Stimulated activated naive CD8-positive, alpha-beta T cell treated with anti-CD3 and anti-CD28 coated beads, Interleukin-15, Interleukin-2, amounts not matched to agents 100 ng/mL and 50 ng/mL, for 24 hours (primary cell): Measurements from ENCODE around the gene RHOBTB3.
A peak's percentile ranks its signal among the peaks of the same experiment; 100 is the strongest.
"Not testable (repeated sequence)": the region's sequence is repeated elsewhere in the genome, so short reads cannot be mapped to it uniquely, and the experiment has no call there.

Experiments
- H3K27ac Mint-ChIP-seq: one replicate; pipeline ENCODE4 v1.8.0; 2021; ENCODE audit warnings: mild to moderate bottlenecking, mixed read lengths
- H3K27me3 Mint-ChIP-seq: one replicate; pipeline ENCODE4 v1.8.0; 2021; ENCODE audit warnings: mixed read lengths
- H3K36me3 Mint-ChIP-seq: one replicate; pipeline ENCODE4 v1.8.0; 2021; ENCODE audit warnings: low read depth, mixed read lengths
- H3K4me1 Mint-ChIP-seq: one replicate; pipeline ENCODE4 v1.8.0; 2021; ENCODE audit warnings: low read depth, mixed read lengths
- H3K4me3 Mint-ChIP-seq: one replicate; pipeline ENCODE4 v1.8.0; 2021; ENCODE audit warnings: mild to moderate bottlenecking, mixed read lengths
- H3K9me3 Mint-ChIP-seq: one replicate; pipeline ENCODE4 v1.8.0; 2021; ENCODE audit warnings: mixed read lengths

The RHOBTB3 gene, protein sequence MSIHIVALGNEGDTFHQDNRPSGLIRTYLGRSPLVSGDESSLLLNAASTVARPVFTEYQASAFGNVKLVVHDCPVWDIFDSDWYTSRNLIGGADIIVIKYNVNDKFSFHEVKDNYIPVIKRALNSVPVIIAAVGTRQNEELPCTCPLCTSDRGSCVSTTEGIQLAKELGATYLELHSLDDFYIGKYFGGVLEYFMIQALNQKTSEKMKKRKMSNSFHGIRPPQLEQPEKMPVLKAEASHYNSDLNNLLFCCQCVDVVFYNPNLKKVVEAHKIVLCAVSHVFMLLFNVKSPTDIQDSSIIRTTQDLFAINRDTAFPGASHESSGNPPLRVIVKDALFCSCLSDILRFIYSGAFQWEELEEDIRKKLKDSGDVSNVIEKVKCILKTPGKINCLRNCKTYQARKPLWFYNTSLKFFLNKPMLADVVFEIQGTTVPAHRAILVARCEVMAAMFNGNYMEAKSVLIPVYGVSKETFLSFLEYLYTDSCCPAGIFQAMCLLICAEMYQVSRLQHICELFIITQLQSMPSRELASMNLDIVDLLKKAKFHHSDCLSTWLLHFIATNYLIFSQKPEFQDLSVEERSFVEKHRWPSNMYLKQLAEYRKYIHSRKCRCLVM

GRCh38 chr5:95730730-95731570 is at the start of gene RHOBTB3:
Gene RHOBTB3, plus strand, starts transcription at chr5:95731336. Its CDS starts 347 bp downstream, at chr5:95731683.
- H3K36me3 Mint-ChIP-seq = no peaks in the 10 kb centered on the region
- peak within 1 kb of the TSS; percentile 82 for H3K4me3 Mint-ChIP-seq
- no peaks in the 10 kb centered on the region for H3K9me3 Mint-ChIP-seq
- peak within 1 kb of the TSS; percentile 65 for H3K27ac Mint-ChIP-seq
- peaks cover 59% of the 10 kb centered on the region for H3K27me3 Mint-ChIP-seq
- H3K4me1 Mint-ChIP-seq = peaks cover 42% of the 10 kb centered on the region

DNA sequence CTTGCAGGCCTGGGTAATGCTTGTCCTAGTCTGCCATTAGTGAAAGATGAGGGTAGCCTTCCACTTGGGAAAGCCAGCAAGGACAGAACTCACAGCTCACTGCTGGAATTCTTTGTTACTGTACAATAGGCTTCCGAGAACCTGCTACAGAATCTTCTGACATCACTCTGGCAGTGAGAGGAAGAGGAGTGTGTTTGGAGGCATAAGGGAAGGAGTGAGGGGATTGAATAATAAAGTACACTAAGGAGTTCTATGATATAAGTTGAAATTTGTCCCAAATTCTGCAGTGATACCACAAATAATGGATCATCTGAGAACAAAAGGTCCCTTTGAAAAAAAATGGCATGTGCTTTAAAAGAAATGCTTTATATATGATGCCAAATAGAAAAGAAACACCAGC is 48.2 kb upstream of the RHOBTB3 start, which contains the start of gene SPATA9:
Gene SPATA9, minus strand, starts transcription at position 101 of the 400 bp plus-strand sequence. CDS start 137 bp downstream, outside the sequence.
- Mint-ChIP-seq H3K9me3 (no peaks in the 10 kb centered on the region), H3K4me3 (no peak within 1 kb of the TSS), H3K4me1 (no peaks in the 10 kb centered on the region), H3K27me3 (peaks cover 28% of the 10 kb centered on the region), H3K27ac (no peak within 1 kb of the TSS), H3K36me3 (no peaks in the 10 kb centered on the region)

- H3K4me3 Mint-ChIP-seq = no peak overlapping the region
- H3K9me3 Mint-ChIP-seq = no peaks in the 10 kb centered on the region
Measured at GRCh38 chr5:95684361-95684760, 46.8 kb upstream of the RHOBTB3 start.

GRCh38 chr5:95686651-95687050 is 44.5 kb upstream of the RHOBTB3 start:
- peaks cover 4% of the 10 kb centered on the region for H3K9me3 Mint-ChIP-seq
- no peak overlapping the region for H3K4me3 Mint-ChIP-seq
- H3K36me3 Mint-ChIP-seq = no peaks in the 10 kb centered on the region
- no peaks in the 10 kb centered on the region for H3K4me1 Mint-ChIP-seq
- no peak overlapping the region for H3K27ac Mint-ChIP-seq
- peaks cover 12% of the 10 kb centered on the region for H3K27me3 Mint-ChIP-seq

More at GRCh38 chr5:95684361-95684760, 46.8 kb upstream of the RHOBTB3 start:
- H3K36me3 Mint-ChIP-seq = no peaks in the 10 kb centered on the region
- H3K27me3 Mint-ChIP-seq = peaks cover 23% of the 10 kb centered on the region
- H3K27ac Mint-ChIP-seq = no peak overlapping the region
- H3K4me1 Mint-ChIP-seq = no peaks in the 10 kb centered on the region

- Mint-ChIP-seq H3K27ac (no peak overlapping the region), H3K4me3 (no peak overlapping the region), H3K36me3 (no peaks in the 10 kb centered on the region), H3K4me1 (no peaks in the 10 kb centered on the region), H3K9me3 (peaks cover 4% of the 10 kb centered on the region), H3K27me3 (peaks cover 5% of the 10 kb centered on the region)
Measured at GRCh38 chr5:95689680-95690079, 41.5 kb upstream of the RHOBTB3 start.

DNA sequence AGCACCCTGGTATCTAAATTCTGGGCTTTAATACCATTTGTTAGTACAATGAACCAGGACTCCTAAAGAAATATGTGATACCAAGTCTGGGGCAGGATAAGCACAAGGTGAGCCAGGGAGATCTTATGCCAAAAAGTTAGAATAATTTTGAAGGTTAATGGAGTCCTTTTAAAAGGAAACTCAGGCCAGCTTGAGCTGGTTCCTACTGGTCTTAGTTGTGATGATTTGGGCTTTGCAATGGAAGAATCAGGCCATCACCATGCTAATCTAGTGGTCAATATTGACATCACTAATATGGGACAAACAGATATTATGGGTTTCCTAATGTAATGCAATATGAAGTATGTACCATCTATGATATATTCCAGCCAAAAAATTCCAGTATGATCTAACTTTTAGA is 40.8 kb upstream of the RHOBTB3 start:
- Mint-ChIP-seq H3K9me3 (peaks cover 4% of the 10 kb centered on the region), H3K36me3 (no peaks in the 10 kb centered on the region), H3K27me3 (peaks cover 5% of the 10 kb centered on the region), H3K4me1 (no peaks in the 10 kb centered on the region), H3K27ac (no peak overlapping the region), H3K4me3 (no peak overlapping the region)

GRCh38 chr5:95697781-95698681 is 33.1 kb upstream of the RHOBTB3 start:
- H3K27ac Mint-ChIP-seq = no peak overlapping the region
- H3K4me1 Mint-ChIP-seq = no peaks in the 10 kb centered on the region
- H3K9me3 Mint-ChIP-seq = no peaks in the 10 kb centered on the region
- H3K27me3 Mint-ChIP-seq = peaks cover 3% of the 10 kb centered on the region
- no peaks in the 10 kb centered on the region for H3K36me3 Mint-ChIP-seq
- no peak overlapping the region for H3K4me3 Mint-ChIP-seq

DNA sequence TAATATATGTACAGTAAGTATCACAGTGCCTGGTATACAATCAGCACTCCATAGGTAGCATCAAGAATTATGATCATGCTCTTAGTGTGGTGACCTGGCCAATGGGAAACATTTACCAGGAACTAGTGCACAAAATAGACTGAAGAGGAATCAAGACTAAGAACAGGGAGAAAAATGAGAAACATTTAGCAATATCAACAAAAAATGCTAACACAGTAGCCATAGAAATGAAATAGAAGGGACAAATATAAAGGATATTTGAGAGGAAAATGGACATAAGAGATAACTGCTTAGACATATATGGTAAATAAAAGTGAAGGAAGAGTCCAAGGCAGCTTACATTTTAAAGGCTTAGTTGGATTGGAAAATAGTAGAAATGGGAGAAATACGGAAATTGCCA is 31.8 kb upstream of the RHOBTB3 start:
- H3K4me1 Mint-ChIP-seq = no peaks in the 10 kb centered on the region
- no peak overlapping the region for H3K27ac Mint-ChIP-seq
- no peaks in the 10 kb centered on the region for H3K9me3 Mint-ChIP-seq
- H3K27me3 Mint-ChIP-seq = peaks cover 3% of the 10 kb centered on the region
- no peaks in the 10 kb centered on the region for H3K36me3 Mint-ChIP-seq
- no peak overlapping the region for H3K4me3 Mint-ChIP-seq

DNA sequence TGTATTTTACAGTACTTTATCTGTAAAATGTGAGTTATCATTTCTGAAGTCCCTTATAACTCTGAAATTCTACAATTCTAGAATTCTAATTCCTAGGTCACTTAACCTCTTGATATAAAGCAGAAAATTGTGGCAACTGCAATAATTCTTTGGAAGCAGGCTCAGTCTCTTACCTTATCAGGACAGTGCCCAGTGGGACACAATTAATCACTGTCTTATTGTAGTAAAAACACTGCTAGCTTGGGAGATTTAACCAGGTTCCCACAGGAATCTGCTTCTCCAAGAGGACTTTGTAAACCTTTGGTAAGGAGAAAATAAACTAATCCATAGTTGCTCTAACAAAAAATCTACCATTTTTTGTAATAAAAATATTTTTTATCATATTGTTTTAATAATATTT is 30.1 kb upstream of the RHOBTB3 start:
- peaks cover 3% of the 10 kb centered on the region for H3K27me3 Mint-ChIP-seq
- H3K36me3 Mint-ChIP-seq = no peaks in the 10 kb centered on the region
- H3K4me1 Mint-ChIP-seq = no peaks in the 10 kb centered on the region
- no peak overlapping the region for H3K27ac Mint-ChIP-seq
- no peaks in the 10 kb centered on the region for H3K9me3 Mint-ChIP-seq
- H3K4me3 Mint-ChIP-seq = no peak overlapping the region

DNA sequence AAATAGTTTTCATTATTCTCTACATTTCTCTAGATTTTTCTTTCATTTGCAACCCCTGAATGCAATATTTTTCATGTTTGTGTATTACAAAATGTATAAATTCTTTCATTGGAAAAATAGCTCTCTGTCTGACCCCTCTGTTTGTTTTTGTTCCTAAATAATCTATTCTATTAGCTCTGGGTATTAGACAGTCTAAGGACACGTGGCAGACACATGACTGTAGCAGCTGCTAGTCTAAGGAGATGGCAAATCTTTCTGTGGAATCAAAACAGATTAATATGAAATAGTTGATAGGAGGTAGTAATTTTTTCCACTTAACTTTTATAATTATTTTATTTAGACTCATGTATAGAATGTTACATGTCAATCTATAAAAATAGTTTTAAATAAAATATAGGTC is 27.0 kb upstream of the RHOBTB3 start:
- H3K27ac Mint-ChIP-seq = no peak overlapping the region
- no peaks in the 10 kb centered on the region for H3K9me3 Mint-ChIP-seq
- no peaks in the 10 kb centered on the region for H3K4me1 Mint-ChIP-seq
- no peak overlapping the region for H3K4me3 Mint-ChIP-seq
- H3K36me3 Mint-ChIP-seq = no peaks in the 10 kb centered on the region
- H3K27me3 Mint-ChIP-seq = peaks cover 6% of the 10 kb centered on the region

GRCh38 chr5:95706196-95706595 is 24.9 kb upstream of the RHOBTB3 start:
- not testable (repeated sequence) for H3K27me3 Mint-ChIP-seq, H3K4me3 Mint-ChIP-seq, H3K27ac Mint-ChIP-seq, H3K9me3 Mint-ChIP-seq, H3K4me1 Mint-ChIP-seq, H3K36me3 Mint-ChIP-seq

- H3K9me3 Mint-ChIP-seq = no peaks in the 10 kb centered on the region
- H3K27me3 Mint-ChIP-seq = peaks cover 3% of the 10 kb centered on the region
- H3K27ac Mint-ChIP-seq = no peak overlapping the region
- H3K4me1 Mint-ChIP-seq = peaks cover 3% of the 10 kb centered on the region
- H3K36me3 Mint-ChIP-seq = no peaks in the 10 kb centered on the region
- no peak overlapping the region for H3K4me3 Mint-ChIP-seq
Measured at GRCh38 chr5:95707055-95707454, 24.1 kb upstream of the RHOBTB3 start.

GRCh38 chr5:95707534-95708188 is 23.5 kb upstream of the RHOBTB3 start:
- not testable (repeated sequence) for H3K4me3 Mint-ChIP-seq, H3K27me3 Mint-ChIP-seq, H3K9me3 Mint-ChIP-seq, H3K36me3 Mint-ChIP-seq, H3K27ac Mint-ChIP-seq, H3K4me1 Mint-ChIP-seq

GRCh38 chr5:95708876-95709275 is 22.3 kb upstream of the RHOBTB3 start:
- peaks cover 3% of the 10 kb centered on the region for H3K27me3 Mint-ChIP-seq
- H3K27ac Mint-ChIP-seq = no peak overlapping the region
- no peaks in the 10 kb centered on the region for H3K9me3 Mint-ChIP-seq
- no peak overlapping the region for H3K4me3 Mint-ChIP-seq
- no peaks in the 10 kb centered on the region for H3K36me3 Mint-ChIP-seq
- H3K4me1 Mint-ChIP-seq = peaks cover 14% of the 10 kb centered on the region
